ENCODE data around the gene EIF4E3. TPM values are rescaled to one million over a fixed set of nuclear protein-coding genes. Genes with fewer than 3 reads are reported as not detected.

The EIF4E3 gene
- total RNA-seq, 1 experiment from 2014 or later: 10.9 TPM

GRCh38 chr3:71690341-71690841 lies 34.8 kb downstream of the EIF4E3 start:
- H3K4me3 Mint-ChIP-seq (ENCODE audit: low read depth, unreplicated experiment): peak overlapping the region; percentile 24
- no peaks in the 10 kb centered on the region for H3K9me3 Mint-ChIP-seq (ENCODE audit: low read depth, unreplicated experiment)
- no peaks in the 10 kb centered on the region for H3K27me3 Mint-ChIP-seq (ENCODE audit: unreplicated experiment)
- no peaks in the 10 kb centered on the region for H3K36me3 Mint-ChIP-seq (ENCODE audit: insufficient read depth, unreplicated experiment)
- intact Hi-C loops (cut with micrococcal nuclease; ENCODE audit: unreplicated experiment): no loop called here
- BruUV-seq (replicated peaks): no TSS peak
- no peak for DNase-seq
- TF ChIP-seq CTCF (IDR thresholded peaks at IDR 0.05; ENCODE audit: unreplicated experiment): no peak
- H3K4me1 Mint-ChIP-seq (ENCODE audit: low read depth, unreplicated experiment): peaks cover 66% of the 10 kb centered on the region
- CTCF ChIA-PET: interaction anchor here (0.6 to 0.7 kb wide), 2 partner anchors 140 to 467 kb away, joined by 3 read pairs; no protein-coding TSS in a partner anchor
- H3K27ac Mint-ChIP-seq (ENCODE audit: unreplicated experiment): no peak overlapping the region

GRCh38 chr3:71689291-71689690 lies 35.9 kb downstream of the EIF4E3 start:
- Mint-ChIP-seq H3K9me3 (ENCODE audit: low read depth, unreplicated experiment) (no peaks in the 10 kb centered on the region), H3K4me1 (ENCODE audit: low read depth, unreplicated experiment) (peaks cover 61% of the 10 kb centered on the region)

GRCh38 chr3:71688121-71688520 lies 37.1 kb downstream of the EIF4E3 start:
- H3K36me3 Mint-ChIP-seq (ENCODE audit: insufficient read depth, unreplicated experiment): no peaks in the 10 kb centered on the region
- no peak for TF ChIP-seq CTCF (IDR thresholded peaks at IDR 0.05; ENCODE audit: unreplicated experiment)
- CTCF ChIA-PET: no interaction called here
- H3K27ac Mint-ChIP-seq (ENCODE audit: unreplicated experiment): no peak overlapping the region
- H3K4me3 Mint-ChIP-seq (ENCODE audit: low read depth, unreplicated experiment): no peak overlapping the region
- H3K4me1 Mint-ChIP-seq (ENCODE audit: low read depth, unreplicated experiment): peaks cover 52% of the 10 kb centered on the region
- no peaks in the 10 kb centered on the region for H3K27me3 Mint-ChIP-seq (ENCODE audit: unreplicated experiment)
- no TSS peak for BruUV-seq (replicated peaks)
- intact Hi-C loops (cut with micrococcal nuclease; ENCODE audit: unreplicated experiment): no loop called here
- H3K9me3 Mint-ChIP-seq (ENCODE audit: low read depth, unreplicated experiment): no peaks in the 10 kb centered on the region
- DNase-seq: no peak

More at GRCh38 chr3:71689291-71689690, 35.9 kb downstream of the EIF4E3 start:
- DNase-seq: peak; percentile 26
- BruUV-seq (replicated peaks): no TSS peak
- Mint-ChIP-seq H3K4me3 (ENCODE audit: low read depth, unreplicated experiment) (no peak overlapping the region), H3K36me3 (ENCODE audit: insufficient read depth, unreplicated experiment) (no peaks in the 10 kb centered on the region), H3K27me3 (ENCODE audit: unreplicated experiment) (no peaks in the 10 kb centered on the region), H3K27ac (ENCODE audit: unreplicated experiment) (no peak overlapping the region)
- TF ChIP-seq CTCF (IDR thresholded peaks at IDR 0.05; ENCODE audit: unreplicated experiment): peak; percentile 12
- CTCF ChIA-PET: no interaction called here
- intact Hi-C loops (cut with micrococcal nuclease; ENCODE audit: unreplicated experiment): no loop called here

- no peaks in the 10 kb centered on the region for H3K9me3 Mint-ChIP-seq (ENCODE audit: low read depth, unreplicated experiment)
- peaks cover 37% of the 10 kb centered on the region for H3K4me1 Mint-ChIP-seq (ENCODE audit: low read depth, unreplicated experiment)
- CTCF ChIA-PET: interaction anchor here (0.7 kb wide), 1 partner anchor 217 kb away, joined by 5 read pairs; no protein-coding TSS in a partner anchor
- no peak for TF ChIP-seq CTCF (IDR thresholded peaks at IDR 0.05; ENCODE audit: unreplicated experiment)
- intact Hi-C loops (cut with micrococcal nuclease; ENCODE audit: unreplicated experiment): no loop called here
- DNase-seq: no peak
- no peak overlapping the region for H3K4me3 Mint-ChIP-seq (ENCODE audit: low read depth, unreplicated experiment)
- no peaks in the 10 kb centered on the region for H3K27me3 Mint-ChIP-seq (ENCODE audit: unreplicated experiment)
- no peak overlapping the region for H3K27ac Mint-ChIP-seq (ENCODE audit: unreplicated experiment)
- BruUV-seq (replicated peaks): no TSS peak
- no peaks in the 10 kb centered on the region for H3K36me3 Mint-ChIP-seq (ENCODE audit: insufficient read depth, unreplicated experiment)
Measured at GRCh38 chr3:71685686-71686085, 39.5 kb downstream of the EIF4E3 start.
